DMS53 treated with DMSO at 0.1 percent for 48 hours (cell line): ENCODE data around the gene PRR7.
"Not testable (repeated sequence)": the region's sequence is repeated elsewhere in the genome, so short reads cannot be mapped to it uniquely, and the experiment has no call there.

ENCODE experiments used
- DNase-seq: peaks from one replicate; lab custom pipeline; 2025; ENCODE audit not compliant: unreplicated experiment; lab: John Stamatoyannopoulos, UW

Gene PRR7

GRCh38 chr5:177446200-177447065 lies at the start of gene PRR7:
PRR7 (plus strand) TSS chr5:177446814; CDS start chr5:177455068, 8,254 bp downstream.
- peak; percentile 62 for DNase-seq

GRCh38 chr5:177397875-177398390 lies 48.7 kb upstream of the PRR7 start:
- DNase-seq, result no peak

GRCh38 chr5:177399997-177400868 lies 46.4 kb upstream of the PRR7 start, which contains the start of gene PFN3:
PFN3 (minus strand) TSS chr5:177400661; CDS start chr5:177400576, 85 bp downstream.
- DNase-seq, result no peak

- DNase-seq, result peak; percentile 93
Measured at GRCh38 chr5:177402271-177403043, 44.2 kb upstream of the PRR7 start.

- peak; percentile 65 for DNase-seq
Measured at GRCh38 chr5:177403102-177403791, 43.4 kb upstream of the PRR7 start.

- DNase-seq, result peak; percentile 65
Measured at GRCh38 chr5:177403792-177404640, 42.6 kb upstream of the PRR7 start.

- no peak for DNase-seq
Measured at GRCh38 chr5:177404641-177405179, 41.9 kb upstream of the PRR7 start.

- DNase-seq, result no peak
Measured at GRCh38 chr5:177405312-177405711, 41.3 kb upstream of the PRR7 start.

GRCh38 chr5:177405805-177406204 lies 40.8 kb upstream of the PRR7 start:
- no peak for DNase-seq

- no peak for DNase-seq
Measured at GRCh38 chr5:177409043-177409801, 37.4 kb upstream of the PRR7 start, which contains the start of gene F12. F12 (minus strand) TSS chr5:177409564; CDS start chr5:177409527, 37 bp downstream.

GRCh38 chr5:177410575-177410974 lies 36.0 kb upstream of the PRR7 start:
- no peak for DNase-seq

GRCh38 chr5:177412603-177413233 lies 33.9 kb upstream of the PRR7 start:
- no peak for DNase-seq

GRCh38 chr5:177414481-177414880 lies 32.1 kb upstream of the PRR7 start:
- no peak for DNase-seq

- DNase-seq, result not testable (repeated sequence)
Measured at GRCh38 chr5:177417081-177417480, 29.5 kb upstream of the PRR7 start.

- no peak for DNase-seq
Measured at GRCh38 chr5:177419046-177419445, 27.6 kb upstream of the PRR7 start.

- DNase-seq, result not testable (repeated sequence)
Measured at GRCh38 chr5:177420472-177420871, 26.1 kb upstream of the PRR7 start.

GRCh38 chr5:177421062-177421798 lies 25.4 kb upstream of the PRR7 start:
- DNase-seq, result no peak
